HG02852 (cell line): ENCODE measurements around the gene SLC44A5.
"Not testable (repeated sequence)": the region's sequence is repeated elsewhere in the genome, so short reads cannot be mapped to it uniquely, and the experiment has no call there.

Experiments
- ATAC-seq: cut with Tn5 transposase; IDR thresholded peaks from one replicate; pipeline ENCODE4 v1.9.1; 2021; ENCODE audit warnings: mild to moderate bottlenecking, moderate library complexity; ENCODE audit not compliant: unreplicated experiment

Gene SLC44A5

GRCh38 chr1:75528001-75528400, 82.9 kb downstream of the SLC44A5 start:
- no peak for ATAC-seq

GRCh38 chr1:75522389-75522788, 88.5 kb downstream of the SLC44A5 start:
- no peak for ATAC-seq

GRCh38 chr1:75521658-75522057, 89.3 kb downstream of the SLC44A5 start:
- no peak for ATAC-seq

- ATAC-seq = no peak
Observed at GRCh38 chr1:75520862-75521475, 89.9 kb downstream of the SLC44A5 start.

GRCh38 chr1:75519651-75520427, 91.1 kb downstream of the SLC44A5 start:
- no peak for ATAC-seq

- ATAC-seq = no peak
Observed at GRCh38 chr1:75518686-75519085, 92.2 kb downstream of the SLC44A5 start.

GRCh38 chr1:75514270-75514669, 96.6 kb downstream of the SLC44A5 start:
- no peak for ATAC-seq

- ATAC-seq = no peak
Observed at GRCh38 chr1:75506976-75507375, 103.9 kb downstream of the SLC44A5 start.

GRCh38 chr1:75503221-75503974, 107.5 kb downstream of the SLC44A5 start:
- ATAC-seq = no peak

- ATAC-seq = no peak
Observed at GRCh38 chr1:75502776-75503175, 108.1 kb downstream of the SLC44A5 start.

GRCh38 chr1:75501577-75502295, 109.2 kb downstream of the SLC44A5 start:
- ATAC-seq = no peak

- no peak for ATAC-seq
Observed at GRCh38 chr1:75492011-75492410, 118.9 kb downstream of the SLC44A5 start.

GRCh38 chr1:75487399-75487798, 123.5 kb downstream of the SLC44A5 start:
- ATAC-seq = no peak

GRCh38 chr1:75484789-75485188, 126.1 kb downstream of the SLC44A5 start:
- ATAC-seq = no peak

- no peak for ATAC-seq
Observed at GRCh38 chr1:75482951-75483350, 128.0 kb downstream of the SLC44A5 start.

GRCh38 chr1:75476486-75476885, 134.4 kb downstream of the SLC44A5 start:
- not testable (repeated sequence) for ATAC-seq

- no peak for ATAC-seq
Observed at GRCh38 chr1:75475696-75476095, 135.2 kb downstream of the SLC44A5 start.

- no peak for ATAC-seq
Observed at GRCh38 chr1:75472971-75473603, 137.8 kb downstream of the SLC44A5 start.

GRCh38 chr1:75472089-75472970, 138.6 kb downstream of the SLC44A5 start:
- ATAC-seq = no peak

- ATAC-seq = no peak
Observed at GRCh38 chr1:75471252-75471651, 139.7 kb downstream of the SLC44A5 start.
